Panc1 (cell line): ENCODE results near the gene WDR20. TPM values are rescaled to one million over a fixed set of nuclear protein-coding genes. Genes with fewer than 3 reads are reported as not detected.

Experiments used
- ATAC-seq: fragments of 200-7000 bp; cut with Tn5 transposase; 2 replicates; pipeline ENCODE4 v1.9.1; 2020; ENCODE audit warnings: mild to moderate bottlenecking, moderate library complexity
- BruUV-seq: library from RNA; stranded (reverse); fragments of 400-500 nt; replicated peaks from 2 replicates; lab custom pipeline; 2021; lab: Mats Ljungman, UMichigan
- CTCF ChIA-PET: fragments of 300-600 bp; sonication (Branson Sonifier 250); formaldehyde crosslinking; loops from one replicate; lab custom pipeline; 2022; ENCODE audit warnings: antibody characterized with exemption; lab: Charles Lee
- POLR2A ChIA-PET: fragments of 300-600 bp; sonication (Branson Sonifier 250); formaldehyde crosslinking; loops from one replicate; lab custom pipeline; 2022; ENCODE audit warnings: antibody characterized with exemption; lab: Charles Lee
- DNase-seq: peaks from one replicate; pipeline ENCODE4 v3.0.0-alpha.2; 2010; ENCODE audit warnings: low read depth, low spot score
- H3K27ac ChIP-seq: 2 replicates; pipeline ENCODE4 v1.5.1; 2011; ENCODE audit warnings: mild to moderate bottlenecking, low read length, inconsistent platforms
- H3K27me3 ChIP-seq: fragments of 200-500 bp; sonication (Bioruptor generic); 2 replicates; pipeline ENCODE4 v1.6.0; 2014; ENCODE audit warnings: low read length, inconsistent platforms; ENCODE audit not compliant: control insufficient read depth, insufficient read depth
- H3K36me3 ChIP-seq: fragments of 200-500 bp; sonication (Bioruptor generic); 2 replicates; pipeline ENCODE4 v1.5.1; 2014; ENCODE audit warnings: inconsistent platforms, mild to moderate bottlenecking, low read length, moderate library complexity; ENCODE audit not compliant: control insufficient read depth, insufficient read depth
- H3K4me1 ChIP-seq: 2 replicates; pipeline ENCODE4 v1.5.1; 2011; ENCODE audit warnings: inconsistent platforms, mild to moderate bottlenecking, low read length, moderate library complexity; ENCODE audit not compliant: control insufficient read depth, insufficient read depth
- H3K4me3 ChIP-seq, 2 experiments: 2 replicates each; pipeline ENCODE4 v1.5.1; 2011 to 2012; ENCODE audit warnings: low read depth in 2 of 2, low read length in 2 of 2, mild to moderate bottlenecking in 2 of 2, inconsistent platforms in 1 of 2, moderate library complexity in 1 of 2
- H3K9me3 ChIP-seq: fragments of 200-500 bp; sonication (Bioruptor generic); 2 replicates; pipeline ENCODE4 v1.5.1; 2014; ENCODE audit warnings: low read depth, mild to moderate bottlenecking, inconsistent platforms, low read length, moderate library complexity; ENCODE audit not compliant: control insufficient read depth, insufficient read depth
- CTCF ChIP-seq: fragments of 450-650 bp; IDR thresholded peaks from 2 replicates; pipeline ENCODE4 v1.5.1; 2017; ENCODE audit warnings: mild to moderate bottlenecking
- POLR2AphosphoS5 ChIP-seq: IDR thresholded peaks from 2 replicates; pipeline ENCODE4 v1.6.1; 2012; ENCODE audit warnings: mild to moderate bottlenecking, low read depth, low read length, moderate library complexity
- REST ChIP-seq, 2 experiments: IDR thresholded peaks; 2 replicates each; pipeline ENCODE4 v1.6.1; 2011 to 2012; ENCODE audit warnings: low read depth in 2 of 2, control low read depth in 1 of 2, low read length in 1 of 2, mild to moderate bottlenecking in 1 of 2, moderate library complexity in 1 of 2; ENCODE audit not compliant: insufficient read depth in 1 of 2
- SIN3A ChIP-seq: IDR thresholded peaks from 2 replicates; pipeline ENCODE4 v1.6.1; 2012; ENCODE audit warnings: low read depth, mild to moderate bottlenecking, low read length, moderate library complexity, borderline replicate concordance; ENCODE audit not compliant: insufficient read depth
- TCF7L2 ChIP-seq: IDR thresholded peaks from 2 replicates; pipeline ENCODE4 v1.6.1; 2011; ENCODE audit warnings: mild to moderate bottlenecking, low read depth, low read length, inconsistent platforms
- in situ Hi-C: cut with HindIII; loops from 2 replicates; pipeline ENCODE4 v1.10.0; 2016; ENCODE audit warnings: low sequenced_read_pairs, low pct_unique_long_range_greater_than_20kb
- intact Hi-C: fragments of 100-400 bp; cut with micrococcal nuclease; formaldehyde crosslinking; loops from one replicate; pipeline ENCODE4 v1.10.0; 2022; ENCODE audit not compliant: unreplicated experiment
- total RNA-seq: library from RNA; stranded (reverse); gene quantifications from one replicate; pipeline ENCODE4 v1.2.1, GENCODE V29; 2021; ENCODE audit not compliant: unreplicated experiment

Gene WDR20
- total RNA-seq, 1 experiment from 2014 or later = 20.2 TPM

GRCh38 chr14:102236026-102236425, 96.3 kb downstream of the WDR20 start:
- Histone ChIP-seq H3K4me3 (no peak overlapping the region), H3K9me3 (no peaks in the 10 kb centered on the region), H3K36me3 (no peaks in the 10 kb centered on the region), H3K27ac (no peak overlapping the region), H3K4me1 (no peaks in the 10 kb centered on the region; the same call in none of the 2 replicates), H3K27me3 (no peaks in the 10 kb centered on the region)
- CTCF ChIA-PET = no interaction called here
- no peak for TF ChIP-seq REST (IDR thresholded peaks at IDR 0.05; ENCODE audit: insufficient read depth in 1 of 2, low read depth in 2 of 2, low read length in 1 of 2)
- no peak for TF ChIP-seq CTCF
- TF ChIP-seq SIN3A = no peak
- TF ChIP-seq POLR2AphosphoS5 = no peak
- no peak for TF ChIP-seq TCF7L2
- no peak for DNase-seq
- POLR2A ChIA-PET = interaction anchor here (0.6 kb wide), 1 partner anchor 70 kb away, joined by 11 read pairs; no protein-coding TSS in a partner anchor
- in situ Hi-C loops (no loop called here), intact Hi-C loops (no loop called here)
- BruUV-seq = no TSS peak
- ATAC-seq = no peak

GRCh38 chr14:102238131-102238530, 98.4 kb downstream of the WDR20 start:
- in situ Hi-C loops (no loop called here), intact Hi-C loops (no loop called here)
- H3K4me3 ChIP-seq = no peak overlapping the region
- no peaks in the 10 kb centered on the region for H3K27me3 ChIP-seq
- H3K4me1 ChIP-seq = no peaks in the 10 kb centered on the region; the same call in none of the 2 replicates
- POLR2A ChIA-PET = no interaction called here
- no peak overlapping the region for H3K27ac ChIP-seq
- ATAC-seq (no peak), DNase-seq (no peak)
- no peaks in the 10 kb centered on the region for H3K36me3 ChIP-seq
- BruUV-seq = no TSS peak
- H3K9me3 ChIP-seq = no peaks in the 10 kb centered on the region
- CTCF ChIA-PET = no interaction called here
- no peak for TF ChIP-seq TCF7L2
- no peak for TF ChIP-seq SIN3A
- TF ChIP-seq CTCF = no peak
- no peak for TF ChIP-seq POLR2AphosphoS5
- TF ChIP-seq REST (IDR thresholded peaks at IDR 0.05; ENCODE audit: insufficient read depth in 1 of 2, low read depth in 2 of 2, low read length in 1 of 2) = no peak
